SK-N-SH (cell line): ENCODE results near the gene OPN3. TPM values are rescaled to one million over a fixed set of nuclear protein-coding genes. Genes with fewer than 3 reads are reported as not detected.

Source experiments
- CTCF ChIA-PET: fragments of 300-600, 350-600 bp; formaldehyde crosslinking; extraction: SDS; loops from one replicate; lab custom pipeline; 2021; lab: Yijun Ruan, JAX
- POLR2A ChIA-PET: fragments of 350-600 bp; sonication (Branson Sonifier 250); formaldehyde crosslinking; extraction: SDS; loops from one replicate; lab custom pipeline; 2020; ENCODE audit warnings: antibody characterized with exemption, inconsistent platforms; lab: Yijun Ruan, JAX
- DNase-seq: peaks from one replicate; pipeline ENCODE4 v3.0.0; 2012
- H2AFZ ChIP-seq: fragments of 200-600 bp; sonication (generic); 2 replicates; pipeline ENCODE4 v1.8.1; 2016; ENCODE audit warnings: antibody characterized with exemption, mild to moderate bottlenecking, low read depth
- H3F3A ChIP-seq: fragments of 200-600 bp; sonication (generic); replicated peaks from 2 replicates; pipeline ENCODE3; 2016; ENCODE audit warnings: antibody characterized with exemption, mild to moderate bottlenecking; ENCODE audit not compliant: insufficient read depth
- H3K27ac ChIP-seq, 2 experiments: fragments of 200-500 bp in 1 of 2; fragments of 200-600 bp in 1 of 2; sonication (Bioruptor generic) in 1 of 2; sonication (generic), shearing (Covaris generic) in 1 of 2; 2 replicates each; pipeline versions ENCODE4 v1.5.1 to v1.6.1; 2014 to 2016; ENCODE audit warnings: low read depth in 2 of 2, inconsistent platforms in 1 of 2, low read length in 1 of 2, mild to moderate bottlenecking in 1 of 2, mixed read lengths in 1 of 2
- H3K27me3 ChIP-seq: fragments of 200-600 bp; sonication (generic), shearing (Covaris generic); 2 replicates; pipeline ENCODE4 v1.6.1; 2016; ENCODE audit warnings: mixed run types; ENCODE audit not compliant: insufficient read depth
- H3K36me3 ChIP-seq, 2 experiments: fragments of 200-500 bp in 1 of 2; fragments of 200-600 bp in 1 of 2; sonication (Bioruptor generic) in 1 of 2; sonication (generic) in 1 of 2; replicated peaks in 1 of 2; 2 replicates each; pipeline versions ENCODE3 to v1.5.1; 2014 to 2016; ENCODE audit warnings: low read length in 1 of 2, mild to moderate bottlenecking in 1 of 2; ENCODE audit not compliant: insufficient read depth in 2 of 2, control insufficient read depth in 1 of 2
- H3K4me1 ChIP-seq, 2 experiments: fragments of 200-500 bp in 1 of 2; fragments of 200-600 bp in 1 of 2; sonication (Bioruptor generic) in 1 of 2; sonication (generic), shearing (Covaris generic) in 1 of 2; 2 replicates each; pipeline versions ENCODE4 v1.5.1 to v1.6.1; 2014 to 2016; ENCODE audit warnings: low read depth in 1 of 2, low read length in 1 of 2, mixed run types in 1 of 2; ENCODE audit not compliant: insufficient read depth in 2 of 2, control insufficient read depth in 1 of 2
- H3K4me2 ChIP-seq: fragments of 200-600 bp; sonication (generic), shearing (Covaris generic); 2 replicates; pipeline ENCODE4 v1.6.1; 2017; ENCODE audit warnings: mixed run types
- H3K4me3 ChIP-seq, 2 experiments: fragments of 200-500 bp in 1 of 2; fragments of 200-600 bp in 1 of 2; sonication (Bioruptor generic) in 1 of 2; sonication (generic), shearing (Covaris generic) in 1 of 2; 2 replicates each; pipeline versions ENCODE4 v1.5.1 to v1.8.1; 2014 to 2016; ENCODE audit warnings: low read depth in 2 of 2, inconsistent platforms in 1 of 2, low read length in 1 of 2, mild to moderate bottlenecking in 1 of 2, mixed read lengths in 1 of 2, moderate library complexity in 1 of 2
- H3K79me2 ChIP-seq: fragments of 200-600 bp; sonication (generic); 2 replicates; pipeline ENCODE4 v1.8.1; 2017; ENCODE audit warnings: mild to moderate bottlenecking; ENCODE audit not compliant: insufficient read depth
- H3K9ac ChIP-seq: fragments of 200-600 bp; sonication (generic); 2 replicates; pipeline ENCODE4 v1.6.1; 2017; ENCODE audit warnings: mixed run types
- H3K9me2 ChIP-seq: fragments of 200-600 bp; sonication (generic); 2 replicates; pipeline ENCODE4 v1.6.1; 2017; ENCODE audit warnings: mixed run types
- H3K9me3 ChIP-seq: fragments of 200-600 bp; sonication (generic); 2 replicates; pipeline ENCODE4 v1.6.1; 2017; ENCODE audit warnings: mixed run types, mild to moderate bottlenecking, moderate library complexity
- H4K20me1 ChIP-seq: fragments of 200-600 bp; sonication (generic); 2 replicates; pipeline ENCODE4 v1.6.1; 2017; ENCODE audit warnings: mild to moderate bottlenecking, mixed run types; ENCODE audit not compliant: insufficient read depth
- CHD2 ChIP-seq: fragments of 150-350 bp; IDR thresholded peaks from 2 replicates; pipeline ENCODE4 v1.6.1; 2018; ENCODE audit warnings: low read length; ENCODE audit not compliant: partially characterized antibody
- CTCF ChIP-seq: fragments of 200-600 bp; sonication (generic); IDR thresholded peaks from 2 replicates; pipeline ENCODE4 v1.6.1; 2017; ENCODE audit warnings: antibody characterized with exemption, mild to moderate bottlenecking, moderate library complexity
- EP300 ChIP-seq, 2 experiments: IDR thresholded peaks; 2 replicates each; pipeline versions ENCODE4 v1.4.0 to v1.6.1; 2012; ENCODE audit warnings: borderline replicate concordance in 1 of 2, low read depth in 1 of 2, low read length in 1 of 2
- FOXJ3 ChIP-seq: sonication (generic); formaldehyde crosslinking; IDR thresholded peaks from 2 replicates; pipeline ENCODE4 v1.5.1; 2020; ENCODE audit warnings: mild to moderate bottlenecking, missing genetic modification reagents
- FOXM1 ChIP-seq: IDR thresholded peaks from 2 replicates; pipeline ENCODE4 v1.4.0; 2012; ENCODE audit warnings: low read depth, mild to moderate bottlenecking
- GATA2 ChIP-seq: sonication (generic); formaldehyde crosslinking; IDR thresholded peaks from 2 replicates; pipeline ENCODE4 v1.5.0; 2020; ENCODE audit warnings: mild to moderate bottlenecking, missing genetic modification reagents
- IRF3 ChIP-seq: fragments of 150-350 bp; IDR thresholded peaks from 2 replicates; pipeline ENCODE4 v1.6.1; 2016; ENCODE audit warnings: mild to moderate bottlenecking, low read depth, low read length
- RAD21 ChIP-seq: IDR thresholded peaks from 2 replicates; pipeline ENCODE4 v1.6.1; 2012; ENCODE audit warnings: mild to moderate bottlenecking, low read length
- RCOR1 ChIP-seq: fragments of 150-350 bp; IDR thresholded peaks from 2 replicates; pipeline ENCODE4 v1.6.1; 2017; ENCODE audit warnings: antibody characterized with exemption, low read length
- RFX5 ChIP-seq: IDR thresholded peaks from 2 replicates; pipeline ENCODE4 v1.6.1; 2012; ENCODE audit warnings: mild to moderate bottlenecking, improper control_type of control experiment, low read length
- SIN3A ChIP-seq: IDR thresholded peaks from 2 replicates; pipeline ENCODE4 v1.6.1; 2012; ENCODE audit warnings: low read depth, mild to moderate bottlenecking, low read length, moderate library complexity, borderline replicate concordance
- TCF12 ChIP-seq: IDR thresholded peaks from 2 replicates; pipeline ENCODE4 v1.4.0; 2012
- TEAD4 ChIP-seq: IDR thresholded peaks from 2 replicates; pipeline ENCODE4 v1.4.0; 2012; ENCODE audit warnings: mild to moderate bottlenecking, borderline replicate concordance; ENCODE audit not compliant: insufficient read depth
- USF1 ChIP-seq: IDR thresholded peaks from 2 replicates; pipeline ENCODE4 v1.4.0; 2012; ENCODE audit warnings: low read depth, borderline replicate concordance
- WGBS: methylation state at CpG from one replicate; pipeline ENCODE4 v1.1.6; 2017; ENCODE audit warnings: low lambda C conversion rate; 5-methylcytosine and 5-hydroxymethylcytosine counted together
- polyA plus RNA-seq, 3 experiments: library from polyadenylated mRNA; depleted of rRNA; stranded (reverse); fragments of >200 nt; gene quantifications; 2 replicates each; pipeline ENCODE4 v1.2.3, GENCODE V29; 2012

Gene OPN3
- polyA plus RNA-seq, 1 of the 3 experiments (the other 2 are of a cell fraction) = 7.8 TPM

GRCh38 chr1:241548008-241548407 is 92.2 kb downstream of the OPN3 start:
- Histone ChIP-seq H3K36me3 (no peaks in the 10 kb centered on the region), H2AFZ (no peak overlapping the region), H3K4me1 (no peaks in the 10 kb centered on the region), H3K4me3 (no peak overlapping the region), H3K9ac (no peak overlapping the region), H3K9me3 (no peaks in the 10 kb centered on the region), H3F3A (no peaks in the 10 kb centered on the region), H3K27ac (no peak overlapping the region), H3K79me2 (no peaks in the 10 kb centered on the region), H3K27me3 (no peaks in the 10 kb centered on the region), H3K9me2 (no peaks in the 10 kb centered on the region)
- no peak for DNase-seq
- WGBS = 50% methylated on average over 2 of the region's 2 CpGs
- POLR2A ChIA-PET = no interaction called here
- no peak for TF ChIP-seq SIN3A
- TF ChIP-seq FOXM1 = no peak
- TF ChIP-seq EP300 (IDR thresholded peaks at IDR 0.05; ENCODE audit: borderline replicate concordance in 1 of 2, low read depth in 1 of 2, low read length in 1 of 2) = no peak
- TF ChIP-seq IRF3 = no peak
- no peak for TF ChIP-seq FOXJ3 (CRISPR knock-in tag)
- no peak for TF ChIP-seq RFX5
- no peak for TF ChIP-seq RCOR1
- no peak for TF ChIP-seq TEAD4
- no peak for TF ChIP-seq CTCF
- no peak for TF ChIP-seq USF1
- no peak for TF ChIP-seq GATA2 (CRISPR knock-in tag)
- TF ChIP-seq RAD21 = no peak
- TF ChIP-seq TCF12 = no peak
- no peak for TF ChIP-seq CHD2
- TF ChIP-seq, all 33 proteins: peak for 0
- CTCF ChIA-PET = no interaction called here
- Histone ChIP-seq H3K4me2 (no peak overlapping the region), H4K20me1 (no peaks in the 10 kb centered on the region)

Other genes with a start within 250 kb of the OPN3 start
- 48.1 and 55.4 TPM in 2 replicates for gene FH, start 120.6 kb downstream of the OPN3 start, polyA plus RNA-seq (2012; rRNA removed)
- gene KMO, start 108.0 kb downstream of the OPN3 start, polyA plus RNA-seq (2012; rRNA removed) = not detected in 2 replicates
- gene CHML, start within 50 bp of the OPN3 start, polyA plus RNA-seq (2012; rRNA removed) = 3.0 and 4.1 TPM in 2 replicates
- not detected in 2 replicates for gene WDR64, start 11.9 kb upstream of the OPN3 start, polyA plus RNA-seq (2012; rRNA removed)
- gene EXO1, start 207.8 kb upstream of the OPN3 start, polyA plus RNA-seq (2012; rRNA removed) = 3.9 and 4.6 TPM in 2 replicates